AG04449 (cell line): ENCODE results near the gene LMO2.

Experiments
- CTCF ChIA-PET: fragments of 350-600 bp; formaldehyde crosslinking; extraction: SDS; loops from one replicate; lab custom pipeline; 2021; ENCODE audit warnings: antibody characterized with exemption; lab: Yijun Ruan, JAX
- POLR2A ChIA-PET: fragments of 400-600, 350-600 bp; formaldehyde crosslinking; extraction: SDS; loops from one replicate; lab custom pipeline; 2020; ENCODE audit warnings: antibody characterized with exemption, inconsistent platforms; lab: Yijun Ruan, JAX
- DNase-seq: peaks from one replicate; pipeline ENCODE4 v3.0.0-alpha.2; 2010; ENCODE audit warnings: low read depth, low spot score
- H3K4me3 ChIP-seq: 2 replicates; pipeline ENCODE4 v1.5.1; 2011; ENCODE audit warnings: low read depth, mild to moderate bottlenecking, control low read depth, low read length
- TF ChIP-seq, protein P1 (sequence below): IDR thresholded peaks from one replicate; pipeline ENCODE4 v1.5.1; 2011; ENCODE audit warnings: mild to moderate bottlenecking, moderate library complexity, low read length, control low read depth, inconsistent platforms; ENCODE audit not compliant: insufficient read depth; ENCODE audit errors: missing control alignments

Gene LMO2

GRCh38 chr11:33880979-33881378 is 10.9 kb downstream of the LMO2 start:
- no peak for DNase-seq

DNA sequence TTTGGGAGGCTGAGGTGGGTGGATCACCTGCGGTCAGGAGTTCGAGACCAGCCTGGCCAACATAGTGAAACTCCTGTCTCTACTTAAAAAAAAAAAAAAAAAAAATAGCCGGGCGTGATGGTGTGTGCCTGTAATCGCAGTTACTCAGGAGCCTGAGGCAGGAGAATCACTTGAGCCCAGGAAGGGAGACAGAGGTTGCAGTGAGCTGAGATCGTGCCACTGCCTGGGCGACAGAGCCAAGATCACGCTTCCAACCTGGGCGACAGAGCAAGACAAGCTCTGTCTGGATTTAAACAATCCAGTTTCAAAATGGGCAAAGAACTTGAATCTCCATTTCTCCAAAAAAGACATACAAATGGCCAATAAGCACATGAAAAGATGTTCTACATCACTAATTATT is 12.5 kb downstream of the LMO2 start:
- TF ChIP-seq, protein P1, sequence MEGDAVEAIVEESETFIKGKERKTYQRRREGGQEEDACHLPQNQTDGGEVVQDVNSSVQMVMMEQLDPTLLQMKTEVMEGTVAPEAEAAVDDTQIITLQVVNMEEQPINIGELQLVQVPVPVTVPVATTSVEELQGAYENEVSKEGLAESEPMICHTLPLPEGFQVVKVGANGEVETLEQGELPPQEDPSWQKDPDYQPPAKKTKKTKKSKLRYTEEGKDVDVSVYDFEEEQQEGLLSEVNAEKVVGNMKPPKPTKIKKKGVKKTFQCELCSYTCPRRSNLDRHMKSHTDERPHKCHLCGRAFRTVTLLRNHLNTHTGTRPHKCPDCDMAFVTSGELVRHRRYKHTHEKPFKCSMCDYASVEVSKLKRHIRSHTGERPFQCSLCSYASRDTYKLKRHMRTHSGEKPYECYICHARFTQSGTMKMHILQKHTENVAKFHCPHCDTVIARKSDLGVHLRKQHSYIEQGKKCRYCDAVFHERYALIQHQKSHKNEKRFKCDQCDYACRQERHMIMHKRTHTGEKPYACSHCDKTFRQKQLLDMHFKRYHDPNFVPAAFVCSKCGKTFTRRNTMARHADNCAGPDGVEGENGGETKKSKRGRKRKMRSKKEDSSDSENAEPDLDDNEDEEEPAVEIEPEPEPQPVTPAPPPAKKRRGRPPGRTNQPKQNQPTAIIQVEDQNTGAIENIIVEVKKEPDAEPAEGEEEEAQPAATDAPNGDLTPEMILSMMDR, result no peak

More at GRCh38 chr11:33880979-33881378, 10.9 kb downstream of the LMO2 start:
- H3K4me3 ChIP-seq, result no peak overlapping the region
- POLR2A ChIA-PET, result no interaction called here
- CTCF ChIA-PET, result interaction anchor here (0.7 to 5.2 kb wide), 5 partner anchors 11 to 135 kb away, joined by 3 to 18 read pairs (median 4); partner anchors contain the start of gene LMO2
- TF ChIP-seq, protein P1, result no peak

GRCh38 chr11:33877038-33877437 is 14.8 kb downstream of the LMO2 start:
- no peak overlapping the region for H3K4me3 ChIP-seq
- no peak for DNase-seq
- ChIA-PET CTCF (interaction anchor here (1.4 to 5.2 kb wide), 2 partner anchors 14 to 19 kb away, joined by 4 to 18 read pairs; no protein-coding TSS in a partner anchor), POLR2A (no interaction called here)
- TF ChIP-seq, protein P1, result no peak

More for the DNA sequence above, 12.5 kb downstream of the LMO2 start:
- no peak for DNase-seq
- CTCF ChIA-PET, result interaction anchor here (0.9 to 5.2 kb wide), 3 partner anchors 11 to 92 kb away, joined by 3 to 18 read pairs (median 5); no protein-coding TSS in a partner anchor
- H3K4me3 ChIP-seq, result no peak overlapping the region
- POLR2A ChIA-PET, result no interaction called here

GRCh38 chr11:33875621-33876294 is 16.1 kb downstream of the LMO2 start:
- DNase-seq, result no peak
- CTCF ChIA-PET, result interaction anchor here (2.3 kb wide), 1 partner anchor 18 kb away, joined by 11 read pairs; no protein-coding TSS in a partner anchor
- no peak overlapping the region for H3K4me3 ChIP-seq
- POLR2A ChIA-PET, result no interaction called here
- TF ChIP-seq, protein P1, result no peak

GRCh38 chr11:33874910-33875490 is 16.9 kb downstream of the LMO2 start:
- ChIA-PET POLR2A (no interaction called here), CTCF (interaction anchor here (1.3 to 2.3 kb wide), 3 partner anchors 17 to 67 kb away, joined by 3 to 11 read pairs (median 3); no protein-coding TSS in a partner anchor)
- TF ChIP-seq, protein P1, result no peak
- no peak for DNase-seq
- H3K4me3 ChIP-seq, result no peak overlapping the region

GRCh38 chr11:33874433-33874832 is 17.4 kb downstream of the LMO2 start:
- ChIA-PET POLR2A (no interaction called here), CTCF (interaction anchor here (1.3 to 2.3 kb wide), 3 partner anchors 16 to 67 kb away, joined by 3 to 11 read pairs (median 3); no protein-coding TSS in a partner anchor)
- TF ChIP-seq, protein P1, result no peak
- no peak for DNase-seq
- no peak overlapping the region for H3K4me3 ChIP-seq
